PC-3 (cell line): ENCODE results near the gene LSM3. TPM values are rescaled to one million over a fixed set of nuclear protein-coding genes. Genes with fewer than 3 reads are reported as not detected.
A peak's percentile ranks its signal among the peaks of the same experiment; 100 is the strongest.

Experiments
- ATAC-seq: fragments of 200-7000 bp; cut with Tn5 transposase; 2 replicates; pipeline ENCODE4 v1.9.1; 2020; ENCODE audit warnings: mild to moderate bottlenecking, moderate library complexity
- BruUV-seq: library from RNA; stranded (reverse); fragments of 400-500 nt; replicated peaks from 2 replicates; lab custom pipeline; 2021; lab: Mats Ljungman, UMichigan
- CTCF ChIA-PET: fragments of 300-600 bp; sonication (Branson Sonifier 250); formaldehyde crosslinking; loops from one replicate; lab custom pipeline; 2022; ENCODE audit warnings: antibody characterized with exemption; lab: Charles Lee
- POLR2A ChIA-PET: fragments of 300-600 bp; sonication (Branson Sonifier 250); formaldehyde crosslinking; loops from one replicate; lab custom pipeline; 2022; ENCODE audit warnings: antibody characterized with exemption; ENCODE audit not compliant: unreplicated experiment; lab: Charles Lee
- DNase-seq: peaks from one replicate; pipeline ENCODE4 v3.0.0-alpha.2; 2015
- H2AFZ ChIP-seq: fragments of 300-600 bp; sonication (generic); 2 replicates; pipeline ENCODE4 v1.6.0; 2016; ENCODE audit warnings: antibody characterized with exemption, low read length
- H3F3A ChIP-seq: fragments of 300-600 bp; sonication (generic); one replicate; pipeline ENCODE4 v1.6.0; 2017; ENCODE audit warnings: antibody characterized with exemption, low read length, control low read depth, mild to moderate bottlenecking; ENCODE audit not compliant: unreplicated experiment
- H3K27ac ChIP-seq: fragments of 300-600 bp; sonication (generic); 2 replicates; pipeline ENCODE4 v1.5.1; 2016; ENCODE audit warnings: mild to moderate bottlenecking, low read length
- H3K27me3 ChIP-seq: fragments of 300-600 bp; sonication (generic); 2 replicates; pipeline ENCODE4 v1.6.1; 2016; ENCODE audit warnings: low read length, mixed read lengths
- H3K36me3 ChIP-seq: fragments of 300-600 bp; sonication (generic); 2 replicates; pipeline ENCODE4 v1.6.1; 2016; ENCODE audit warnings: low read depth, mixed run types, low read length, mixed read lengths
- H3K4me1 ChIP-seq: fragments of 300-600 bp; sonication (generic); 2 replicates; pipeline ENCODE4 v1.5.1; 2016; ENCODE audit warnings: low read length; ENCODE audit not compliant: insufficient read depth
- H3K4me2 ChIP-seq: fragments of 300-600 bp; sonication (generic); 2 replicates; pipeline ENCODE4 v1.6.0; 2016; ENCODE audit warnings: low read length
- H3K4me3 ChIP-seq: fragments of 300-600 bp; sonication (generic); 2 replicates; pipeline ENCODE4 v1.5.1; 2016; ENCODE audit warnings: mild to moderate bottlenecking, low read length, mixed read lengths
- H3K79me2 ChIP-seq: fragments of 300-600 bp; sonication (generic); 2 replicates; pipeline ENCODE4 v1.6.1; 2017; ENCODE audit warnings: low read length, mixed read lengths
- H3K9ac ChIP-seq: fragments of 300-600 bp; sonication (generic); 2 replicates; pipeline ENCODE4 v1.6.0; 2016; ENCODE audit warnings: mild to moderate bottlenecking, low read length
- H3K9me2 ChIP-seq: fragments of 300-600 bp; sonication (generic); replicated peaks from 2 replicates; pipeline ENCODE4 v1.6.1; 2016; ENCODE audit warnings: mixed run types, low read length, mixed read lengths
- H3K9me3 ChIP-seq: fragments of 300-600 bp; sonication (generic); 2 replicates; pipeline ENCODE4 v1.6.1; 2016; ENCODE audit warnings: low read length, mixed read lengths
- H4K20me1 ChIP-seq: fragments of 300-600 bp; sonication (generic); 2 replicates; pipeline ENCODE4 v1.6.1; 2016; ENCODE audit warnings: low read length, mixed read lengths
- EZH2 ChIP-seq: fragments of 300-600 bp; sonication (generic); IDR thresholded peaks from one replicate; pipeline ENCODE4 v1.6.1; 2017; ENCODE audit warnings: antibody characterized with exemption, mild to moderate bottlenecking, low read length; ENCODE audit not compliant: unreplicated experiment
- EZH2phosphoT487 ChIP-seq: fragments of 300-600 bp; sonication (generic); IDR thresholded peaks from 2 replicates; pipeline ENCODE4 v1.6.1; 2018; ENCODE audit warnings: mild to moderate bottlenecking, antibody characterized with exemption, low read length, borderline replicate concordance
- intact Hi-C: fragments of 100-400 bp; cut with micrococcal nuclease; formaldehyde crosslinking; loops from 2 replicates; pipeline ENCODE4 v1.9.0; 2023
- total RNA-seq: library from RNA; depleted of rRNA; stranded (reverse); fragments of >200 nt; gene quantifications from 2 replicates; pipeline ENCODE4 v1.2.3, GENCODE V29; 2014
- TF ChIP-seq, protein P1 (sequence below): fragments of 300-600 bp; sonication (generic); conservative IDR thresholded peaks from 2 replicates; pipeline ENCODE4 v1.5.1; 2017; ENCODE audit warnings: antibody characterized with exemption, low read depth, mild to moderate bottlenecking, low read length

Gene LSM3
- total RNA-seq, 1 experiment from 2014 or later, result 27.2 TPM

DNA sequence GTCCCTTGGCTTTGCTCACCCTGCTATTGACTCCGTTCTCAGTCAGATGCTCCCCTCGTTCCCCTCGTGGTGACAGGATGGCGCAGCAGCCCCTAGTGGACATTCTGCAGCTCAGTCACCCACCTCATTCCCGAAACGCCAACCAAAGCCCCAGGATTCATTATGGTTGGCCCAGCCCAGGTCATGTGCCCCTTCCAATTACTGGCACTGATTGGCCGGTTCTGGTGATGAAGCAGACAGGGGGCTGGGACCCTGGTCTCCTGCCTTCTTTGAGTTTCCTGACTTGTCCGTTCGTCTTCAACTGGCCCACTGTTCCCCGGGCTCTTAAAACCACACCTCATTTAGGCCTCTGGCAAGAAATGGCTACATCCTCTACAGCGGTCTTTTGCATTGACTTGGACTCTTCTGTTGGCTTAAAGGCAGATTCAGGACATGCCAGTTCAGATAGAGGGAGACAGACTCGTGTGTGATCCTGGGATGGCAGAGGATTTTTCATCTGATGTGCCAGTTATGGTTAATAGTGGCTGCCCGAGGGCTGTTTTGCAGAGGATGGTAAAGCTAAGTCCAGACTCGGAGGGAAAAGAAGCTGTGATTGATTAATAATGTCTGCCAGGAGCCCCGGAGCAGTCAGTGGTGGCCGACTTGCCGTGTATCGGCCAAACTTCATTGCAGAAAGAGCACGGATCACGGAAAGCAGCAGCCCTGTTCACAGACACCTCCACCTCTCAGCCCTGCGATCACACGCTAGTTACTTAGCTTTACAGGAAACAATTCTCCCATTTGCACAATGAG is 37.8 kb downstream of the LSM3 start:
- no peaks in the 10 kb centered on the region for H3K36me3 ChIP-seq
- H3K79me2 ChIP-seq, result no peaks in the 10 kb centered on the region
- BruUV-seq, result no TSS peak
- ChIA-PET CTCF (no interaction called here), POLR2A (no interaction called here)
- no peaks in the 10 kb centered on the region for H3K9me2 ChIP-seq
- H3K4me2 ChIP-seq, result no peak overlapping the region
- intact Hi-C loops, result no loop called here
- no peak overlapping the region for H3K4me3 ChIP-seq
- no peaks in the 10 kb centered on the region for H3F3A ChIP-seq
- H3K27ac ChIP-seq, result no peak overlapping the region
- ATAC-seq (no peak; the same call in 1 of the 2 replicates), DNase-seq (no peak)
- H3K4me1 ChIP-seq, result no peaks in the 10 kb centered on the region
- no peaks in the 10 kb centered on the region for H3K27me3 ChIP-seq
- 0 out of 2 replicates have a peak, but pooled peaks cover 13% of the 10 kb centered on the region for H3K9me3 ChIP-seq
- no peak overlapping the region for H3K9ac ChIP-seq
- H4K20me1 ChIP-seq, result no peaks in the 10 kb centered on the region
- TF ChIP-seq, protein P1, sequence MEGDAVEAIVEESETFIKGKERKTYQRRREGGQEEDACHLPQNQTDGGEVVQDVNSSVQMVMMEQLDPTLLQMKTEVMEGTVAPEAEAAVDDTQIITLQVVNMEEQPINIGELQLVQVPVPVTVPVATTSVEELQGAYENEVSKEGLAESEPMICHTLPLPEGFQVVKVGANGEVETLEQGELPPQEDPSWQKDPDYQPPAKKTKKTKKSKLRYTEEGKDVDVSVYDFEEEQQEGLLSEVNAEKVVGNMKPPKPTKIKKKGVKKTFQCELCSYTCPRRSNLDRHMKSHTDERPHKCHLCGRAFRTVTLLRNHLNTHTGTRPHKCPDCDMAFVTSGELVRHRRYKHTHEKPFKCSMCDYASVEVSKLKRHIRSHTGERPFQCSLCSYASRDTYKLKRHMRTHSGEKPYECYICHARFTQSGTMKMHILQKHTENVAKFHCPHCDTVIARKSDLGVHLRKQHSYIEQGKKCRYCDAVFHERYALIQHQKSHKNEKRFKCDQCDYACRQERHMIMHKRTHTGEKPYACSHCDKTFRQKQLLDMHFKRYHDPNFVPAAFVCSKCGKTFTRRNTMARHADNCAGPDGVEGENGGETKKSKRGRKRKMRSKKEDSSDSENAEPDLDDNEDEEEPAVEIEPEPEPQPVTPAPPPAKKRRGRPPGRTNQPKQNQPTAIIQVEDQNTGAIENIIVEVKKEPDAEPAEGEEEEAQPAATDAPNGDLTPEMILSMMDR, result peak; percentile 36; the same call in 1 of the 2 replicates
- TF ChIP-seq EZH2, result no peak
- H2AFZ ChIP-seq, result no peak overlapping the region

DNA sequence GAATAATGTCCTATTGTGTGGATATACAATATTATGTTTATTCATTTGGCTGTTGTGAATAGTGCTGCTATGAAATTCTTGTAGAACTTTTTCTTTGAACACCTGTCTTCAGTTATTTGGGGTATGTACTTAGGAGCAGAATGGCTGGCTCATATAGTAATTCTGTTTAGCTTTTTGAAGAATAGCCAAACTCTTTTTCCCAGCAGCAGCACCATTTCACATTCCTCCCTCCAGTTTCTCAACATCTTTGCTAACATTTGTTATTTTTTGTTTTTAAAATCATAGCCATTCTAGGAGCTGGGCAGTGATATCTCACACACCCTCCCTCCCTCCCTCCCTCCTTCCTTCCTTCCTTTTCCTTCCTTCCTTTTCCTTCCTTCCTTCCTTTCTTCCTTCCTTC is 39.7 kb downstream of the LSM3 start:
- H3K9me2 ChIP-seq, result no peaks in the 10 kb centered on the region
- no peaks in the 10 kb centered on the region for H4K20me1 ChIP-seq
- H2AFZ ChIP-seq, result no peak overlapping the region
- no peaks in the 10 kb centered on the region for H3K79me2 ChIP-seq
- H3K27ac ChIP-seq, result no peak overlapping the region
- DNase-seq (no peak), ATAC-seq (no peak)
- TF ChIP-seq EZH2phosphoT487 (no peak), EZH2 (no peak)
- TF ChIP-seq, protein P1, result no peak
- H3K36me3 ChIP-seq, result no peaks in the 10 kb centered on the region
- CTCF ChIA-PET, result no interaction called here
- no peak overlapping the region for H3K4me3 ChIP-seq
- no peaks in the 10 kb centered on the region for H3F3A ChIP-seq
- POLR2A ChIA-PET, result no interaction called here
- peaks cover 21% of the 10 kb centered on the region; the same call in 1 of the 2 replicates for H3K9me3 ChIP-seq
- H3K4me2 ChIP-seq, result no peak overlapping the region
- H3K4me1 ChIP-seq, result peaks cover 10% of the 10 kb centered on the region
- no TSS peak for BruUV-seq
- no peak overlapping the region for H3K9ac ChIP-seq
- intact Hi-C loops, result no loop called here
- H3K27me3 ChIP-seq, result no peaks in the 10 kb centered on the region

DNA sequence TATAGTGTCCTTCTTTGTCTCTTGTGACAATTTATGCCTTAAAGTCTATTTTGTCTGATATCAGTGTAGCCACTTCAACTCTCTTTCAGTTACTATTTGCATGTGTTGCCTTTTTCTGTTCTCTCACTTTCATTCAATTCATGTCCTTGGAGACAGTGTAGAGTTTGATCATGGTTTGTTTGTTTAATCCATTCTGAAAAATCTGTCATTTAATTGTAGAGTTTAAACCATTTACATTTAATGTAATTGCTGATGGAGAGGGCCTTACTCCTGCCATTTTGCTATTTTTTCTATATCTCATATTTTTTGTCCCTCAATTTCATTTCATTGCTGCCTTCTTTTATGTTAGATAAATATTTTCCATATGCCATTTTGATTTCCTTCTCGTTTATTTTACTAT is 42.3 kb downstream of the LSM3 start:
- TF ChIP-seq EZH2phosphoT487 (no peak), EZH2 (no peak)
- TF ChIP-seq, protein P1, result no peak
- ATAC-seq, result no peak
- Histone ChIP-seq H4K20me1 (no peaks in the 10 kb centered on the region), H3F3A (no peaks in the 10 kb centered on the region), H3K4me1 (peaks cover 33% of the 10 kb centered on the region), H3K9me3 (peaks cover 21% of the 10 kb centered on the region; the same call in 1 of the 2 replicates), H3K79me2 (no peaks in the 10 kb centered on the region), H3K9me2 (no peaks in the 10 kb centered on the region), H3K36me3 (no peaks in the 10 kb centered on the region), H3K9ac (no peak overlapping the region), H3K4me2 (no peak overlapping the region), H3K27me3 (no peaks in the 10 kb centered on the region), H3K27ac (no peak overlapping the region), H2AFZ (no peak overlapping the region), H3K4me3 (no peak overlapping the region)
- no TSS peak for BruUV-seq
- CTCF ChIA-PET, result no interaction called here
- DNase-seq, result no peak
- intact Hi-C loops, result no loop called here
- POLR2A ChIA-PET, result no interaction called here
